Measurements from ENCODE around the gene SLC35F3.

The SLC35F3 gene

GRCh38 chr1:234040446-234041317 is 136.2 kb downstream of the SLC35F3 start:
- no peak for DNase-seq
- Histone ChIP-seq H3K36me3 (no peaks in the 10 kb centered on the region), H3K27ac (no peak overlapping the region), H3K4me3 (ENCODE audit: low read depth, low read length) (no peak overlapping the region), H3K9me3 (ENCODE audit: severe bottlenecking) (no peaks in the 10 kb centered on the region), H3K27me3 (ENCODE audit: insufficient read depth, low read depth, severe bottlenecking) (peaks cover 90% of the 10 kb centered on the region)
- no peak for TF ChIP-seq CTCF (IDR thresholded peaks at IDR 0.05; ENCODE audit: low read depth, low read length)

- no peak for DNase-seq
- Histone ChIP-seq H3K27ac (no peak overlapping the region), H3K27me3 (ENCODE audit: insufficient read depth, low read depth, severe bottlenecking) (peaks cover 87% of the 10 kb centered on the region), H3K36me3 (no peaks in the 10 kb centered on the region), H3K9me3 (ENCODE audit: severe bottlenecking) (no peaks in the 10 kb centered on the region), H3K4me3 (ENCODE audit: low read depth, low read length) (no peak overlapping the region)
- no peak for TF ChIP-seq CTCF (IDR thresholded peaks at IDR 0.05; ENCODE audit: low read depth, low read length)
These were observed 139.6 kb downstream of the SLC35F3 start for GRCh38 chr1:234044079-234044478.

GRCh38 chr1:234047123-234047522 is 142.6 kb downstream of the SLC35F3 start:
- Histone ChIP-seq H3K27ac (no peak overlapping the region), H3K27me3 (ENCODE audit: insufficient read depth, low read depth, severe bottlenecking) (peaks cover 70% of the 10 kb centered on the region), H3K4me3 (ENCODE audit: low read depth, low read length) (no peak overlapping the region), H3K9me3 (ENCODE audit: severe bottlenecking) (peaks cover 9% of the 10 kb centered on the region), H3K36me3 (no peaks in the 10 kb centered on the region)
- DNase-seq: no peak
- TF ChIP-seq CTCF (IDR thresholded peaks at IDR 0.05; ENCODE audit: low read depth, low read length): no peak

- no peak for DNase-seq
- Histone ChIP-seq H3K9me3 (ENCODE audit: severe bottlenecking) (peaks cover 9% of the 10 kb centered on the region), H3K36me3 (no peaks in the 10 kb centered on the region), H3K4me3 (ENCODE audit: low read depth, low read length) (no peak overlapping the region), H3K27me3 (ENCODE audit: insufficient read depth, low read depth, severe bottlenecking) (peaks cover 87% of the 10 kb centered on the region), H3K27ac (no peak overlapping the region)
- TF ChIP-seq CTCF (IDR thresholded peaks at IDR 0.05; ENCODE audit: low read depth, low read length): no peak
These were observed 157.7 kb downstream of the SLC35F3 start for GRCh38 chr1:234062166-234062565.

GRCh38 chr1:234065794-234066447 is 161.4 kb downstream of the SLC35F3 start:
- peaks cover 78% of the 10 kb centered on the region for H3K27me3 ChIP-seq (ENCODE audit: insufficient read depth, low read depth, severe bottlenecking)
- H3K9me3 ChIP-seq (ENCODE audit: severe bottlenecking): peaks cover 9% of the 10 kb centered on the region
- DNase-seq: peak; percentile 91
- peak; percentile 94 for TF ChIP-seq CTCF (IDR thresholded peaks at IDR 0.05; ENCODE audit: low read depth, low read length)
- no peak overlapping the region for H3K4me3 ChIP-seq (ENCODE audit: low read depth, low read length)
- H3K27ac ChIP-seq: no peak overlapping the region
- H3K36me3 ChIP-seq: no peaks in the 10 kb centered on the region

All from WERI-Rb-1 (cell line).